GM19240 (cell line): Measurements from ENCODE around the gene TRIO.
"Not testable (repeated sequence)": the region's sequence is repeated elsewhere in the genome, so short reads cannot be mapped to it uniquely, and the experiment has no call there.

Source experiments
- DNase-seq: peaks from one replicate; pipeline ENCODE4 v3.0.0; 2011; ENCODE audit warnings: low spot score; ENCODE audit not compliant: insufficient read length

TRIO gene

GRCh38 chr5:14429101-14430050, 286.2 kb downstream of the TRIO start:
- DNase-seq = no peak

GRCh38 chr5:14431534-14431933, 288.4 kb downstream of the TRIO start:
- no peak for DNase-seq

- DNase-seq = no peak
Measured at GRCh38 chr5:14432931-14433589, 289.9 kb downstream of the TRIO start.

GRCh38 chr5:14435481-14435880, 292.3 kb downstream of the TRIO start:
- DNase-seq = no peak

GRCh38 chr5:14436122-14436521, 293.0 kb downstream of the TRIO start:
- DNase-seq = not testable (repeated sequence)

- DNase-seq = no peak
Measured at GRCh38 chr5:14436801-14437542, 293.8 kb downstream of the TRIO start.

GRCh38 chr5:14438195-14438606, 295.1 kb downstream of the TRIO start:
- DNase-seq = no peak

GRCh38 chr5:14439087-14439871, 296.1 kb downstream of the TRIO start:
- no peak for DNase-seq

GRCh38 chr5:14440223-14440581, 297.1 kb downstream of the TRIO start:
- no peak for DNase-seq

GRCh38 chr5:14440582-14441431, 297.7 kb downstream of the TRIO start:
- no peak for DNase-seq

GRCh38 chr5:14441641-14442040, 298.5 kb downstream of the TRIO start:
- no peak for DNase-seq

- DNase-seq = no peak
Measured at GRCh38 chr5:14442536-14442935, 299.4 kb downstream of the TRIO start.

- DNase-seq = no peak
Measured at GRCh38 chr5:14443671-14444093, 300.5 kb downstream of the TRIO start.

- DNase-seq = no peak
Measured at GRCh38 chr5:14444161-14444560, 301.0 kb downstream of the TRIO start.

- DNase-seq = no peak
Measured at GRCh38 chr5:14445013-14445412, 301.9 kb downstream of the TRIO start.

GRCh38 chr5:14445576-14446290, 302.6 kb downstream of the TRIO start:
- DNase-seq = no peak

- DNase-seq = no peak
Measured at GRCh38 chr5:14447958-14448911, 305.1 kb downstream of the TRIO start.

- DNase-seq = no peak
Measured at GRCh38 chr5:14449052-14449661, 306.0 kb downstream of the TRIO start.
